Diencephalon (tissue), 1 donor: ENCODE measurements around the gene GPALPP1. TPM values are rescaled to one million over a fixed set of nuclear protein-coding genes. Genes with fewer than 3 reads are reported as not detected.

ENCODE experiments used
- small RNA-seq: library from RNA; depleted of rRNA; stranded (forward); fragments of <200 nt; gene quantifications from one replicate; pipeline ENCODE3, GENCODE V24; 2014
- total RNA-seq: library from RNA; depleted of rRNA; stranded (reverse); fragments of >200 nt; gene quantifications from one replicate; pipeline ENCODE4 v1.2.3, GENCODE V29; 2014

Gene GPALPP1
- 41.5 TPM for total RNA-seq

GRCh38 chr13:44989071-44989889, at the start of gene GPALPP1, which contains the start of gene NUFIP1:
Gene GPALPP1, plus strand, starts transcription at chr13:44989538. Its CDS starts 117 bp downstream, at chr13:44989655.
Gene NUFIP1, minus strand, starts transcription at chr13:44989471. Its CDS starts 35 bp downstream, at chr13:44989436.

Small RNA genes lying within 50 kb of the gene (small RNA-seq; reads per million reads assigned to genes)
- not detected for gene RN7SL49P

Other genes with a start within 250 kb of the GPALPP1 start
- 10.4 TPM for gene NUFIP1, start 67 bp upstream of the GPALPP1 start, total RNA-seq
- 25.6 TPM for gene GTF2F2, start 131.0 kb downstream of the GPALPP1 start, total RNA-seq
- gene KCTD4, start 211.5 kb downstream of the GPALPP1 start, total RNA-seq: 13.4 TPM